SK-N-SH (cell line): ENCODE data around the gene MYDGF. TPM values are rescaled to one million over a fixed set of nuclear protein-coding genes. Genes with fewer than 3 reads are reported as not detected.

Source experiments
- CTCF ChIA-PET: fragments of 300-600, 350-600 bp; formaldehyde crosslinking; extraction: SDS; loops from one replicate; lab custom pipeline; 2021; lab: Yijun Ruan, JAX
- POLR2A ChIA-PET: fragments of 350-600 bp; sonication (Branson Sonifier 250); formaldehyde crosslinking; extraction: SDS; loops from one replicate; lab custom pipeline; 2020; ENCODE audit warnings: antibody characterized with exemption, inconsistent platforms; lab: Yijun Ruan, JAX
- DNase-seq: peaks from one replicate; pipeline ENCODE4 v3.0.0; 2012
- H2AFZ ChIP-seq: fragments of 200-600 bp; sonication (generic); 2 replicates; pipeline ENCODE4 v1.8.1; 2016; ENCODE audit warnings: antibody characterized with exemption, mild to moderate bottlenecking, low read depth
- H3F3A ChIP-seq: fragments of 200-600 bp; sonication (generic); replicated peaks from 2 replicates; pipeline ENCODE3; 2016; ENCODE audit warnings: antibody characterized with exemption, mild to moderate bottlenecking; ENCODE audit not compliant: insufficient read depth
- H3K27ac ChIP-seq, 2 experiments: fragments of 200-500 bp in 1 of 2; fragments of 200-600 bp in 1 of 2; sonication (Bioruptor generic) in 1 of 2; sonication (generic), shearing (Covaris generic) in 1 of 2; 2 replicates each; pipeline versions ENCODE4 v1.5.1 to v1.6.1; 2014 to 2016; ENCODE audit warnings: low read depth in 2 of 2, inconsistent platforms in 1 of 2, low read length in 1 of 2, mild to moderate bottlenecking in 1 of 2, mixed read lengths in 1 of 2
- H3K27me3 ChIP-seq: fragments of 200-600 bp; sonication (generic), shearing (Covaris generic); 2 replicates; pipeline ENCODE4 v1.6.1; 2016; ENCODE audit warnings: mixed run types; ENCODE audit not compliant: insufficient read depth
- H3K36me3 ChIP-seq, 2 experiments: fragments of 200-500 bp in 1 of 2; fragments of 200-600 bp in 1 of 2; sonication (Bioruptor generic) in 1 of 2; sonication (generic) in 1 of 2; replicated peaks in 1 of 2; 2 replicates each; pipeline versions ENCODE3 to v1.5.1; 2014 to 2016; ENCODE audit warnings: low read length in 1 of 2, mild to moderate bottlenecking in 1 of 2; ENCODE audit not compliant: insufficient read depth in 2 of 2, control insufficient read depth in 1 of 2
- H3K4me1 ChIP-seq, 2 experiments: fragments of 200-500 bp in 1 of 2; fragments of 200-600 bp in 1 of 2; sonication (Bioruptor generic) in 1 of 2; sonication (generic), shearing (Covaris generic) in 1 of 2; 2 replicates each; pipeline versions ENCODE4 v1.5.1 to v1.6.1; 2014 to 2016; ENCODE audit warnings: low read depth in 1 of 2, low read length in 1 of 2, mixed run types in 1 of 2; ENCODE audit not compliant: insufficient read depth in 2 of 2, control insufficient read depth in 1 of 2
- H3K4me2 ChIP-seq: fragments of 200-600 bp; sonication (generic), shearing (Covaris generic); 2 replicates; pipeline ENCODE4 v1.6.1; 2017; ENCODE audit warnings: mixed run types
- H3K4me3 ChIP-seq, 2 experiments: fragments of 200-500 bp in 1 of 2; fragments of 200-600 bp in 1 of 2; sonication (Bioruptor generic) in 1 of 2; sonication (generic), shearing (Covaris generic) in 1 of 2; 2 replicates each; pipeline versions ENCODE4 v1.5.1 to v1.8.1; 2014 to 2016; ENCODE audit warnings: low read depth in 2 of 2, inconsistent platforms in 1 of 2, low read length in 1 of 2, mild to moderate bottlenecking in 1 of 2, mixed read lengths in 1 of 2, moderate library complexity in 1 of 2
- H3K79me2 ChIP-seq: fragments of 200-600 bp; sonication (generic); 2 replicates; pipeline ENCODE4 v1.8.1; 2017; ENCODE audit warnings: mild to moderate bottlenecking; ENCODE audit not compliant: insufficient read depth
- H3K9ac ChIP-seq: fragments of 200-600 bp; sonication (generic); 2 replicates; pipeline ENCODE4 v1.6.1; 2017; ENCODE audit warnings: mixed run types
- H3K9me2 ChIP-seq: fragments of 200-600 bp; sonication (generic); 2 replicates; pipeline ENCODE4 v1.6.1; 2017; ENCODE audit warnings: mixed run types
- H3K9me3 ChIP-seq: fragments of 200-600 bp; sonication (generic); 2 replicates; pipeline ENCODE4 v1.6.1; 2017; ENCODE audit warnings: mixed run types, mild to moderate bottlenecking, moderate library complexity
- H4K20me1 ChIP-seq: fragments of 200-600 bp; sonication (generic); 2 replicates; pipeline ENCODE4 v1.6.1; 2017; ENCODE audit warnings: mild to moderate bottlenecking, mixed run types; ENCODE audit not compliant: insufficient read depth
- FOXM1 ChIP-seq: IDR thresholded peaks from 2 replicates; pipeline ENCODE4 v1.4.0; 2012; ENCODE audit warnings: low read depth, mild to moderate bottlenecking
- GATA2 ChIP-seq: sonication (generic); formaldehyde crosslinking; IDR thresholded peaks from 2 replicates; pipeline ENCODE4 v1.5.0; 2020; ENCODE audit warnings: mild to moderate bottlenecking, missing genetic modification reagents
- JUND ChIP-seq: IDR thresholded peaks from 2 replicates; pipeline ENCODE4 v1.4.0; 2012
- MEF2A ChIP-seq: IDR thresholded peaks from 2 replicates; pipeline ENCODE4 v1.4.0; 2012; ENCODE audit warnings: low read depth, borderline replicate concordance
- NRF1 ChIP-seq: IDR thresholded peaks from 2 replicates; pipeline ENCODE4 v1.6.1; 2012; ENCODE audit warnings: low read depth, mild to moderate bottlenecking, low read length
- RCOR1 ChIP-seq: fragments of 150-350 bp; IDR thresholded peaks from 2 replicates; pipeline ENCODE4 v1.6.1; 2017; ENCODE audit warnings: antibody characterized with exemption, low read length
- TEAD4 ChIP-seq: IDR thresholded peaks from 2 replicates; pipeline ENCODE4 v1.4.0; 2012; ENCODE audit warnings: mild to moderate bottlenecking, borderline replicate concordance; ENCODE audit not compliant: insufficient read depth
- WGBS: methylation state at CpG from one replicate; pipeline ENCODE4 v1.1.6; 2017; ENCODE audit warnings: low lambda C conversion rate; 5-methylcytosine and 5-hydroxymethylcytosine counted together
- polyA plus RNA-seq, 3 experiments: library from polyadenylated mRNA; depleted of rRNA; stranded (reverse); fragments of >200 nt; gene quantifications; 2 replicates each; pipeline ENCODE4 v1.2.3, GENCODE V29; 2012
- TF ChIP-seq, protein P1 (sequence below): fragments of 200-600 bp; sonication (generic); IDR thresholded peaks from 2 replicates; pipeline ENCODE4 v1.6.1; 2017; ENCODE audit warnings: antibody characterized with exemption, mild to moderate bottlenecking, moderate library complexity
- TF ChIP-seq, protein P2 (sequence below): IDR thresholded peaks from 2 replicates; pipeline ENCODE4 v1.4.0; 2012; ENCODE audit warnings: low read depth, borderline replicate concordance
- TF ChIP-seq, protein P3 (sequence below): fragments of 150-350 bp; IDR thresholded peaks from 2 replicates; pipeline ENCODE4 v1.6.1; 2017; ENCODE audit warnings: antibody characterized with exemption, low read length, low read depth, borderline replicate concordance

Gene MYDGF
- polyA plus RNA-seq, 1 of the 3 experiments (the other 2 are of a cell fraction): 312 TPM

DNA sequence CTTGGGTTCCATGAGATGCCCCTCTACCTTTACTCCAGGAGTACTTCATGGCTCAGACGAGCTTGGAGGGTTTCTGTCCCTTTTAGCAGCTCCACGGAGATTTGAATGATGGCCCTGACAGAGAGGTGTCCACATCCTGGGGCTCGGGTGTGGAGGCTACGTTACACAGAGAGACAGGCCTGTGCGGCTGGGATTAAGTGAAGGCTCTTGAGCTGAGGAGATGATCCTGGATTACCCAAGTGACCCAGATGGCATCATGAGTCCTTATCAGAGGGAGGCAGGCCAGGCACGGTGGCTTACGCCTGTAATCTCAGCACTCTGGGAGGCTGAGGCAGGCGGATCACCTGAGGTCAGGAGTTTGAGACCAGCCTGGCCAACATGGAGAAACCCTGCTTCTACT, 41.1 kb upstream of the MYDGF start (continued):
- TF ChIP-seq, protein P1, sequence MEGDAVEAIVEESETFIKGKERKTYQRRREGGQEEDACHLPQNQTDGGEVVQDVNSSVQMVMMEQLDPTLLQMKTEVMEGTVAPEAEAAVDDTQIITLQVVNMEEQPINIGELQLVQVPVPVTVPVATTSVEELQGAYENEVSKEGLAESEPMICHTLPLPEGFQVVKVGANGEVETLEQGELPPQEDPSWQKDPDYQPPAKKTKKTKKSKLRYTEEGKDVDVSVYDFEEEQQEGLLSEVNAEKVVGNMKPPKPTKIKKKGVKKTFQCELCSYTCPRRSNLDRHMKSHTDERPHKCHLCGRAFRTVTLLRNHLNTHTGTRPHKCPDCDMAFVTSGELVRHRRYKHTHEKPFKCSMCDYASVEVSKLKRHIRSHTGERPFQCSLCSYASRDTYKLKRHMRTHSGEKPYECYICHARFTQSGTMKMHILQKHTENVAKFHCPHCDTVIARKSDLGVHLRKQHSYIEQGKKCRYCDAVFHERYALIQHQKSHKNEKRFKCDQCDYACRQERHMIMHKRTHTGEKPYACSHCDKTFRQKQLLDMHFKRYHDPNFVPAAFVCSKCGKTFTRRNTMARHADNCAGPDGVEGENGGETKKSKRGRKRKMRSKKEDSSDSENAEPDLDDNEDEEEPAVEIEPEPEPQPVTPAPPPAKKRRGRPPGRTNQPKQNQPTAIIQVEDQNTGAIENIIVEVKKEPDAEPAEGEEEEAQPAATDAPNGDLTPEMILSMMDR: no peak

DNA sequence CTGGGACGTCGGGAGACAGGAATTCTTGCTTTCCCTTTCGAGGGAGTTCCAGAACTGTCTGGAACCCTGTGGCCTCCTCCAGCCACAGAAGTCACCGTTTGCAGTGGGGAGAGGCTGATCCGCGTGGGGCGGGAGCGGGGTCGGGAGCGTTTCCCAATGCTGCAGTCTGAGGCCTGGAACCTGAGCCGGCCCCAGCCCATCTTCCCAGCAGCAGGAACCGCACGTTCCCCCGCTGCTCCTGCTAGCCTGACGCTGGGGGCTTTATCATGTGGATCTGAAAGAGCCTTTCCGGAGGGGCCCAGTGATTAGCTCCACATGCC, 40.1 kb upstream of the MYDGF start:
- H3K9me3 ChIP-seq: no peaks in the 10 kb centered on the region
- H3K4me3 ChIP-seq: no peak overlapping the region
- no peak overlapping the region for H3K4me2 ChIP-seq
- no peak overlapping the region for H3K9ac ChIP-seq
- H3K36me3 ChIP-seq: peaks cover 31 to 32% of the 10 kb centered on the region in 2 experiments
- H3K4me1 ChIP-seq: peaks cover 0 to 14% of the 10 kb centered on the region in 2 experiments; a peak in 2 of 4 replicates
- POLR2A ChIA-PET: no interaction called here
- CTCF ChIA-PET: no interaction called here
- H4K20me1 ChIP-seq: no peaks in the 10 kb centered on the region
- no peaks in the 10 kb centered on the region for H3K27me3 ChIP-seq
- TF ChIP-seq GATA2 (no peak), RCOR1 (no peak), TEAD4 (no peak), MEF2A (no peak), NRF1 (no peak), FOXM1 (no peak), JUND (no peak)
- TF ChIP-seq, protein P2, sequence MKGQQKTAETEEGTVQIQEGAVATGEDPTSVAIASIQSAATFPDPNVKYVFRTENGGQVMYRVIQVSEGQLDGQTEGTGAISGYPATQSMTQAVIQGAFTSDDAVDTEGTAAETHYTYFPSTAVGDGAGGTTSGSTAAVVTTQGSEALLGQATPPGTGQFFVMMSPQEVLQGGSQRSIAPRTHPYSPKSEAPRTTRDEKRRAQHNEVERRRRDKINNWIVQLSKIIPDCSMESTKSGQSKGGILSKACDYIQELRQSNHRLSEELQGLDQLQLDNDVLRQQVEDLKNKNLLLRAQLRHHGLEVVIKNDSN: no peak
- TF ChIP-seq, protein P1: no peak
- TF ChIP-seq, protein P3, sequence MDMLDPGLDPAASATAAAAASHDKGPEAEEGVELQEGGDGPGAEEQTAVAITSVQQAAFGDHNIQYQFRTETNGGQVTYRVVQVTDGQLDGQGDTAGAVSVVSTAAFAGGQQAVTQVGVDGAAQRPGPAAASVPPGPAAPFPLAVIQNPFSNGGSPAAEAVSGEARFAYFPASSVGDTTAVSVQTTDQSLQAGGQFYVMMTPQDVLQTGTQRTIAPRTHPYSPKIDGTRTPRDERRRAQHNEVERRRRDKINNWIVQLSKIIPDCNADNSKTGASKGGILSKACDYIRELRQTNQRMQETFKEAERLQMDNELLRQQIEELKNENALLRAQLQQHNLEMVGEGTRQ: no peak
- TF ChIP-seq, all 33 proteins: peak for 0
- WGBS: 90% methylated on average over 8 of the region's 16 CpGs
- Histone ChIP-seq H3K9me2 (no peaks in the 10 kb centered on the region), H3F3A (peaks cover 6% of the 10 kb centered on the region), H2AFZ (no peak overlapping the region), H3K79me2 (peaks cover 30% of the 10 kb centered on the region; the same call in 1 of the 2 replicates), H3K27ac (no peak overlapping the region)
- no peak for DNase-seq
